ENCODE results near the gene KCNIP4.
A peak's percentile ranks its signal among the peaks of the same experiment; 100 is the strongest.

DNA sequence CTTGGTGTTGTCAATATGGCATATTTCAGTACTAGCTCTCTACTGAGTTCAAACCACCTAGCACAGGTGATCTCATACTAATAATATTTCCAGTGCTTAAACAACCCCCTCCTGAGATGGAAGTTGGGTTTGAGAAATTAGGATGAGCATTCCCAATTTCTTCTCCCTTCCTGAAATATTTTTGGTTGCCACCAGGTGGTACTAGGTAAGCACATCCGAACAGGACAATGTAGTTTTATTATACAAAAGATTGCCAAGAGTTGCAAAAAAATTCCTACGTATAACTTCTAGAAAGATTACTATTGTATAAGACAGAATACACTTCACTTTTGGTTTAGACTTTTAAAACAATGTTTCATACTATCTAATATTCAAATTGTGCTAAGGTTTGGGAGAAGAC is 763.8 kb downstream of the KCNIP4 start:
- no peak for TF ChIP-seq POLR2A (IDR thresholded peaks at IDR 0.05)
- peak in 1 of 6 experiments; percentile 19 for TF ChIP-seq CTCF (IDR thresholded peaks at IDR 0.05)
